ENCODE results near the gene PYGB.

DNA sequence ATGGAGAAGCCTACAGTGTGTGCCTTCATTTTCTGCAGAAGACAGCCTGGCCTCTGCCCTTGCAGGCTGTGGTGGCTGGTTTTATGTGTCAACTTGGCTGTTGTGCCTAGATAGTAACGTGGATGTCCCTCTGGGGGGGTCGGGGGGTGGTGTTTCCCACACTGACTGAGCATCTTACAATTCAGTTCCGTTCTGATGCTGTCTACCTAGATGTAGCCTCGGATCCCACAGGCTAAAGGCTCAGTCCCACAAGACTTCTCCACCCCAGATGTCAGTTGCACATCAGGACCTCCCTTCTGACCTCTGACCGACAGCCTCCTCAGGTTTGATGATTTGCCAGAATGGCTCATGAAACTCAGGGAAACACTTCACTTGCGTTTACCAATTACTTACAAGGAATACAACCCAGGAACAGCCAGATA is 4.4 kb downstream of the PYGB start:
- TF ChIP-seq, protein P1, sequence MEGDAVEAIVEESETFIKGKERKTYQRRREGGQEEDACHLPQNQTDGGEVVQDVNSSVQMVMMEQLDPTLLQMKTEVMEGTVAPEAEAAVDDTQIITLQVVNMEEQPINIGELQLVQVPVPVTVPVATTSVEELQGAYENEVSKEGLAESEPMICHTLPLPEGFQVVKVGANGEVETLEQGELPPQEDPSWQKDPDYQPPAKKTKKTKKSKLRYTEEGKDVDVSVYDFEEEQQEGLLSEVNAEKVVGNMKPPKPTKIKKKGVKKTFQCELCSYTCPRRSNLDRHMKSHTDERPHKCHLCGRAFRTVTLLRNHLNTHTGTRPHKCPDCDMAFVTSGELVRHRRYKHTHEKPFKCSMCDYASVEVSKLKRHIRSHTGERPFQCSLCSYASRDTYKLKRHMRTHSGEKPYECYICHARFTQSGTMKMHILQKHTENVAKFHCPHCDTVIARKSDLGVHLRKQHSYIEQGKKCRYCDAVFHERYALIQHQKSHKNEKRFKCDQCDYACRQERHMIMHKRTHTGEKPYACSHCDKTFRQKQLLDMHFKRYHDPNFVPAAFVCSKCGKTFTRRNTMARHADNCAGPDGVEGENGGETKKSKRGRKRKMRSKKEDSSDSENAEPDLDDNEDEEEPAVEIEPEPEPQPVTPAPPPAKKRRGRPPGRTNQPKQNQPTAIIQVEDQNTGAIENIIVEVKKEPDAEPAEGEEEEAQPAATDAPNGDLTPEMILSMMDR (IDR thresholded peaks at IDR 0.05), result no peak
- TF ChIP-seq POLR2A (IDR thresholded peaks at IDR 0.05), result no peak
- no peak for TF ChIP-seq EP300 (IDR thresholded peaks at IDR 0.05)
